HG03025 (cell line): ENCODE results near the gene ZNF385B.
"Not testable (repeated sequence)": the region's sequence is repeated elsewhere in the genome, so short reads cannot be mapped to it uniquely, and the experiment has no call there.

Experiments used
- ATAC-seq: cut with Tn5 transposase; IDR thresholded peaks from one replicate; pipeline ENCODE4 v1.9.1; 2021; ENCODE audit warnings: mild to moderate bottlenecking, moderate library complexity; ENCODE audit not compliant: unreplicated experiment, low FRiP score

ZNF385B gene

DNA sequence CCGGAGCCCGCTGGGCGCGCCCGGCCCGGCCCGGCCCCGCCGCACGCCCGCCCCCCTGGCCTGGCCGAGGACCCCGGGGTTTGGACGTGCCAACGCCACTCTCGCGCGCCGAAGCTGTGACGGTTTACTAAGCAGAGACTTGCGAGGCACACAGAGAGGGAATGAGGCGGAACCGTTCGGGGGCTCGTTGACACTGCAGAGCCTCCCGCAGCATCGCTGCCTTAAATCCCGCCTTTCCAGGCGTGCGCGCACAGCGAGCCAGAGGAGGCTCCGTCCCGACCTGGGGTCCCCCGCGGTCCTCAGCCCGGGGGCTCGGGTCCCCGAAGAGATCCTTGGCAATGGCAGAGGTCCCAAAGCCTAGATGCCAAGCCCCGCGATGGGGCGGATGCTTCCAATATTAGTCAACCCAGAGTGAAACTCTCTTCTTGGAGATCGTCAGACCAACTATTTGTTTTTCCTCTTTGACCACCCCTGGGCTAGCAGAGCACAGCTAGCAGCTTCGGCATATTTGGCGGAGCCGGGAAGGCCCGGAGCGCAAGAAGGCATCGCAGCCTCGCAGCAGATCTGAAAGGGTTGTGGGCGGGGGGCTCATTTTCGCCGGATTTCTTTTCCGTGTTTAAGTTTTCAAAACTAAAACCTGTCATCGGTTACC is at the start of gene ZNF385B:
ZNF385B (minus strand) TSS at position 197 of the 652 bp plus-strand sequence.
- peak; percentile 29 for ATAC-seq

DNA sequence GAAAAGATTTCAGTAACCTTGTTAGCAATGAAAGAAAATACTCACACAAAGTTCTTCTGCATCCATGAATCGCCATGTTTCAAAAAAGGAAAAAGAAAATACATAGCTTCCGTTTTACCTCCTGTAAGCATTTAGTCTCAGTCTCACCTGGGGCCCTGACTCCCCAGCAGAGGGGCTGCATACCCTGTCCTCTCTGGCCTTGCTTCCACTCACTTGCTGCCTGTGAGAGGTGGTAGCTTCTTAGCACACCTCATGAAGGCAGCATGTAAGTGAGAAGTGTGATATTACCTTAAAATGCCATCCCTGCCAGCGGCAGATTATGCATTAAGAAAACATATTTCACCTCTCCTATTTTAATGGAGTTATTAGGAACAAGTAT is 49.3 kb upstream of the ZNF385B start:
- no peak for ATAC-seq

DNA sequence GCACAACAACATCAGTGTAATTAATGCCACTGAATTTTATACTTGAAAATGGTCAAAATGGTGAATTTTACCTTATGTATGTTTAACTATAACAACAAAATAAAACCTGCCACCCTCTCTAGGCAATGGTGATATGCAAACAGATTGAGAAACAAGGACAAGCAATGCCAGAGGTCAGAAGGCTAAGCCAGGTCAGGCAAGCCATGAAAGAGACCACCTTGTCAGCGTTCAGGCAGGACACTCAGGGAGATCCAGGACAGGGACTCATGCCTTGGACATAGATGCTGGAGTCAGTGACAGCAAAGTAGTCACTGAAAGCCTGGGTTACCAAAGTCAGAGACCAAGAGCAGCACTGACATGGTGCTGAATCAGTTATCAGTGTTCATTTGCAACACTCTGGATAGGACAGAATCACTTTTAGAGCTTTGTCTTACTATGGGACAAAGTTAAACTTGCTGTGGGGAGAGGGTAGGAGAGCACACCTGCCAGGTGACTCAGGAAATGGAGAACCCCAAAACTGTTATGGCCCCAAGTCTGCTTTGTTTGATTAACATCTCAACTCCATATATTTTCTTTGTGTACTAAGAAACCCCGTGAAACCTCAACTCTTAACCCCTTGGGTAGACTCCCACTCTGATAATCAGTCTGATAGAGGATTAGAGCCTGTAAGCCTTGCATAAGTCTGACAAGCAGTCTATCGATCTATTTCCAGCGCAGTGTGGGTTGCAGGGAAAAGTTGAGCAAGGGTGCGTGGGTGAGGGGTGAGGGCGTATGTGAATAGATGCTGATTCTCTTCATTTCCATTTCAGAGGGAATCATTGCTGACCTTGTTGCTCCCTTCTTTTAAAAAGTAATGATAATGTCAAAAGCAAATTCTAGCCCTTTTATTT is 48.7 kb upstream of the ZNF385B start:
- no peak for ATAC-seq

DNA sequence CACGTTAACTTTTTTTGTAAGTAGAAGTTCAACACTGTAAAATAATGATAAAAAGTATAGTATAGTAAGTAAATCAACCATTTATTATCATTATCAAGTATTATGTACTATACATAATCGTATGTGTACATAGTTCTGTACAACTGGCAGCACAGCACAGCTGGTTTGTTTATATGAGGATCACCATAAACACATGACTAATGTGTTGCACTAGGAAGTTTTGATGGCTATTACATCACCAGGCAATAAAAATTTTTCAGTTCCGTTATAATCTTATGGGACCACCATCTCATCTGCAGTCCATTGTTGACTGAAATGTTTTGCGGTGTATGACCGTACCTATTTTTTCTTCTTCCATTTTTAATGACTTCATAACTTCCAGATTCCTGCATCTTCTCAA is 39.2 kb upstream of the ZNF385B start:
- ATAC-seq = no peak

DNA sequence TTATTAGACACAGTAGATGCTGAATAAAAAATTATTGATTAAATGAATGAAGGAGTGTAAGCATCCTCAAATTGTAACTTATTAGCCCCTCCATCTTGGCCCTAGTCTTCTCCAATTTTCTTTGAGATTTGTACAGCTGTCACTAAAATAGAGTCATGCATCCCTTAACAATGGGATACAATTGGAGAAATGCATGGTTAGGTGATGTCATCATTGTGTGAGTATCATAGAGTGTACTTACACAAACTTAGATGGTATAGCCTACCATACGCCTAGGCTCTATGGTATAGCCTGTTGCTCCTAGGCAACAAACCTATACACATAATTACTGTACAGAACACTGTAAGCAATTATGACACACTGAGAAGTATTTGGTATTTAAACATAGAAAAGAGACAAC is 38.3 kb upstream of the ZNF385B start:
- no peak for ATAC-seq

DNA sequence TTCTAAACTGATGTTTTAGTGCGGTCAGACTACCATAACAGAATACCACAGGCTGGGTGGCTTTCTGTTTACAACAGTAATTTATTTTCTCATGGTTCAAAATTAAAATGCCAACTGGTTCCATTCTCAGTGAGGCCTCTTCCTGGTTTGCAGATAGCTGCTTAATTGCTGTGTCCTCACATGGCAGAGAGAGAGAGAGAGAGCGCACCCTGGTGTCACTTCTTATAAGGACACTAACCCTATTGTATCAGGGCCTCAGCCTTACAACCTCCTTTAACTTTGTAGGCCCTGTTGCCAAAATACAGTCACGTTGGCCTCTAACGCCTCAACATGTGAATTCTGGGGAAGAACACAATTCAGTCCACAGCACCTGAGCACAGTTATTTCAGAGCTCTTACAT is 37.5 kb upstream of the ZNF385B start:
- peak; percentile 85 for ATAC-seq

DNA sequence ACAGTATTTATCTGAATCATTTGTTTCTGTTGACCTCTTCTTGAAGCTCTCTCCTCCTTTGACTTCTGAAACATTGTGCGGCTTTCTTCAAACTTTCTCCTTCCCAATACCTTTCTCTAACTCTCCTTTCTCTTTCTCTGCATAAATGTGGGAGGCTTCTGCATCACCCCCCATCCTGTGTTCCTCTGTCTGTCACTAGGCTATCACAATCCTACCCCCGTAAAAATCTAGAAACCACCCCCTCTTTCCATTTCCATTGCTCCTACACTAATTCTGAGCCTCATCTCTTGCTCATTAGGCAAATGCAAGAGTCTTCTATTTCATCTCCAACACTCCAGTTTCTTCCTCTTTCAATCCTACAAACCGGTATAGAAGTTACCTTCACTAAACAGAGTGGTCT is 32.2 kb upstream of the ZNF385B start:
- no peak for ATAC-seq

DNA sequence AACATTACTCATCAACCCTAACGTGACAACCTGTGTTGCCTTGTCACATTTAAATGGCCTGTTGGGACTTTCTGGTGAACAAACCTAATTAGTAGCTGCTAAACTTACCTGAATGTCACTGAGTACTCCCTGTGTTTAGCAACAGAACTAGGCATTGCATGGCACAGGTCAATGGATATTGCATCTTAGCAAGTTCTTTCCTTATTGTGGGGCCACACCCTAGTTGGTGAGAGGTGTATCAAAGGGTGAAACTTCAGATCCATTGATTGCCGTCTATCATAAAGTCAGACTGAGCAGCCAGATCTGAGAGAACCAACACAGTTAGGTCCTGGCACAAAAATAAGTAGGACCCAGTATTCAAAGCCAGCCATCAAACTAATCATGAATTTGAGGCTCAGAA is 29.8 kb upstream of the ZNF385B start:
- no peak for ATAC-seq

DNA sequence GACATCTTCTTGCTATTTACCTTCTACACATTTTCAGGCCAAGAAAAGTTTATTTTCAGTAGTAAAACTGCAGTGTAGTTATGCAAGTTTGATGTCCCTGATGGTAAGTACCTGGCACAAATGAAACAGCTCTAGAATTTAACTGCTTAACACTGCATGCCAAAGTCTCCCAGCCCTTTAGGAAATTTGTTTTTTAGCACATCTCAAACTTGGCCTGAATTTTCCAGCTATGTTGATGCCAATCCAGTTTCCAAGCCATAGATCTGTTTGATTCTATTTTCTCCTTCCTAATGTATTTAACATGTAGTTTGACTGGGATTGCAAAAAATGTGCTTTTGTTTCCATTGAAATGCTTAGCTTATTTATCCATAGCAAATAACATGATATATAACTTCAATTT is 29.3 kb upstream of the ZNF385B start:
- ATAC-seq = no peak

DNA sequence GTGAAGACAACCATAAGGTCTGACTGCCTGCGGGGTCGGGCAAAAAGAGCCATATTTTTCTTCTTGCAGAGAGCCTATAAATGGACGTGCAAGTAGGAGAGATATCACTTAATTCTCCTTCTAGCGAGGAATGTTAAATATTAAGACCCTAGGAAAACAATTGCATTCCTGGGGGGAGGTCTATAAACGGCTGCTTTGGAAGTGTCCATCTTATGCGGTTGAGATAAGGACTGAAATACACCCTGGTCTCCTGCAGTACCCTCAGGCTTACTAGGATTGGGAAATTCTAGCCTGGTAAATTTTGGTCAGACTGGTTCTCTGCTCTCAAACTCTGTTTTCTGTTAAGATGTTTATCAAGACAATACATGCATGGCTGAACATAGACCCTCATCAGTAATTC is 27.2 kb upstream of the ZNF385B start:
- not testable (repeated sequence) for ATAC-seq

DNA sequence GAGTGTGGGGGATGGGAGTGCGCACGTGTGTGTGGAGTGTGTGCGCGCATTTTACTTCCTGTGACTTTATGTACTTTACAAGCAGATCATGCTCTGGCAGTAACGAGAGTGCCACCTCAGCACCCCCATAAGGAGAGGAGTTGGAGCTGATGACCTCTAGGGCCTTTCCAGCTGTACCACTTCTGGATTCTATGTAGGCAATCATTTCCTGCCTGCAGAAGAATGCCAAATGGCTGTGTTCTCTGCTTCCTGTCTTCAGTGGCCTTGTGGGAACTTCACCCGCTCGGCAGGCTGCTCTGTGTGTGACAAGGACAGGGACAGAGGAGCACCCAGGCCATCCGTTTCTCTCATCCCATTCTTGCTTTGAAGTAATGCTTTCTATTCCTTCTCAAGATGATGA is 22.8 kb upstream of the ZNF385B start:
- no peak for ATAC-seq

DNA sequence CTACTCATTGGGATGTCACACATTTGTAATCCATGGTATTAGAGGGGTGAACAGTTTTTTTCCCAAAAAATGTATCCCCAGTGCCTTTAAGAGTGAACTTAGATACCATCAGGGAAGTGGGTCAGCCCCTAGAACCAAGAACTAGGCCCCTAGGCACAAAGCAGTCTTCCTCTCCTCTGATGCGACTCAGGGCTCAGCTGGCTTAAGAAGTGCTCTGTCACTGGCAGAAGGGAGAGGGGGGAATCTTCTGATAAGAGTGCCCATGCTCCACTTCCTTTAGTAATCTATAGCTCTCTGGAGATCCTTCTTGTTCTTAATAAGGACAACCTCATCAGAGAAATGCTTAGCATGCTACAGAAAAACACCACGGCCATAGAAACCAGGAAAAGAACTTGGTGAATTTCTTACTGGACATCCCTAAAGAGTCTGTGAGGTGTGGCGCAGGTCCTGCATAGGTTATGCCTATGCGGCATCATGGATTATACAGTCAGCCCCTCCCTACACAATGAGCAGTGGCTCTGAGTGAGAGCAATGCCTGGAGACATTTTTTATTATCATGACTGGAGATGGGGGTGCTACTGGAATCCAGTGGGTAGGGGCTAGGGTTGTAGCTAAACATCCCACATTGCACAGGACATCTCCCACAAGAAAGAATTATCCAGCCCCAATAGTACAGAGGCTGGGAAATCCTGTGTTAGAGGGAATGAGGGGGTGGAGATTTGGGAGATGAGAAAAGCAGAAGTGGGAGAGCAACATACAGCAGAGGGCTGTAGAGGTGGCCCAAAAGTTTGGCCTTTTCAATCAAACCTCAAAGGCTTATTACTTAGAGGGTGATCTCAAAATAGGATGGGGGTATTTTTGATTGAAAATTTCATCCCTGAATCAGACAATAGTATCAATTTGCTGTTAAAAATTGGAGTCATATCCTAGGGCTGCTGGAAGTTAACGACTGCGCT is 21.7 kb upstream of the ZNF385B start:
- ATAC-seq = no peak

DNA sequence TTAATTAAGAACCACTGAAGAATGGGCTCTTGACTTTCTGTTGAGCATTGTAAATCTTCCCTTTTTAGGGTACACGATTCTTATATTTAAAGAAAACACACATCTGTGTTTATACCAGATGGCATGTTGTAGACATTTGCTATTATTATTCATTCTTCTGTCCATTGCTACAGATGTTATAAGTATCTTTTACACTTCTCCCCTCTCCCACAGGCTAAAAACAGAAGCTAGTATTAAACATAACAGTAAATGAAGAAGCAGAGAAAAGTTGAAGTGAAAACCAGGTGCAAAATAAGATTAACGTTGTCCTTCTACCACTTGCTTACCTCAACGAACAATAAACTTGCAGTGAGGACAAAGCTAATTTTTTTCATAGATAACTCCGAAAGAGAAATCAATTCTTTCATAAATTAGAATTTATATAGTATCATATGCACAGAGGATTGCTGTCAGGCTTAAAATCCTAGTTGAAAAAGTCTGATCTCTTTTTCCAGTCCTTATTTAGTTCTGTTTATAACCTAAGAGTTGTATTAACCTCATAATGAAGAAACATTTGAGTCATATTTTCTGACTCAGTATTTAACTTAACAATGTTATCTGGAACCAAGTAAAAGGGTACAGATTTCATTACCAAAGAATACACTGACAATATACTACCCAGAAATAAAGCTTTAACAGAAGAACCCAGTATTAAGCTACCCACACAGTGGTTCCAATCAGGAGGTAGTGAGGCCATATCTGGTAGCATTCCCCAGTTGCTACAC is 16.4 kb upstream of the ZNF385B start:
- no peak for ATAC-seq

DNA sequence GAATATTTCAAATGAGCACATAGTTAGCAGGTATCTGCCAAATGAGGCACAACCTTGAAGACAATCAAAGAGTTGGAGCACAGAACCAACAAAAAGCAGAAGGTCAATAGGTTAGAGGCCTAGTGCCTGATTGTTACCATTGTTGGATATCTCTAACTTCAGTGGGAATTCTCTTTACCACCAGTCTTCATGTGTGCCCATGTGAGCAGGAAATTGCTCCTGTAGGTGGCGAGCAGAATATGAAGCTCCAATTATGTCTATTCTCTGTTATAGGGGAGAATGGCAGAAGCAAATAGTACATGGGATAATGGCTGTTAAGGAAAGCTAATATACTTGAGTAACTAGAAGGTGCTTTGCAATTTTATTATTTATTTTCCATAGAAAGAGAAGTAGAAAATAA is 14.9 kb upstream of the ZNF385B start:
- ATAC-seq = no peak

DNA sequence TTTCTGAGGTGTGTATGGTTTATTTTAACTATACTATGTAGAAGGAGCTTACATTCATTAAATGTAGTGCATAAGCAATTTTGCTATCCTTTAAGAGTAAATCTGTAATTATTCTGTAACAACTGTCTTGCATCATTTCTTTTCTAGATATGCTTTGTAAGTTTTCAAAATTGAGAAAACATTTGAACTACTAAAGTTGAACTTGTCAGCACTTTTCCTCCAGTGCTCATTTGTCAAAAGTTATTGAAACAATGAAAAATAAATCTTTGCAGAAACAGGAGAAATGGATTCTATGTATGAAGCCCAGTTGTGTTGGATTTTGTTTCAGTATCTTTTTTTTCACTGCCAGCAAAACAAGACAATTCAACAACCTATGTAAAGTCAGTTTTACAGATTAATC is 14.5 kb upstream of the ZNF385B start:
- ATAC-seq = no peak

DNA sequence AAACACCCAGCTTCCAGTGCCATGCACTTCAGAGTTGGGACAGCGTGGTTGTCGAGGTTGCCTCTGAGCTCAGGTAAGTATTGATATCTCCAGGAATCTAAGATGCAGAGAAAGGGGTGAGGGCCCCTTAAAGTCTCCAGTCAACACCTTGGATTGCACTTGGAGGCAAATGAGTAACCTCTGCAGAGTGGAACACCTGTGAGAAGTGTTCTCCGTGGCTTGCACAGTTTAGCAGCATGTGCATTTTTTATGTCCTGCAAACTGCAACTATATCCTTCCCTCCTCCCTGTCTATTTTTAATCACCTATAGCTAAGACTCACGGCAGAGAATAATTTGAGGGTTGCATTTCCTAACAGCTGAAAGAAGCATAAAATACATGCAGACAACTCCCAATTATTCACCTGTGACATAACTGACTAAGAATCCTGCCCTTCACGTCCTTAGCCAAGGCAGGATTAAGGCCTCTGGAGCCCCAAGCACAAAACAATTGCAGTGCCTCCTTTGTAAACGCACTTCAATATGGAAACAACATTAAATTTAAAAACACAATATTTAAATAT is 1.6 kb upstream of the ZNF385B start:
- no peak for ATAC-seq

DNA sequence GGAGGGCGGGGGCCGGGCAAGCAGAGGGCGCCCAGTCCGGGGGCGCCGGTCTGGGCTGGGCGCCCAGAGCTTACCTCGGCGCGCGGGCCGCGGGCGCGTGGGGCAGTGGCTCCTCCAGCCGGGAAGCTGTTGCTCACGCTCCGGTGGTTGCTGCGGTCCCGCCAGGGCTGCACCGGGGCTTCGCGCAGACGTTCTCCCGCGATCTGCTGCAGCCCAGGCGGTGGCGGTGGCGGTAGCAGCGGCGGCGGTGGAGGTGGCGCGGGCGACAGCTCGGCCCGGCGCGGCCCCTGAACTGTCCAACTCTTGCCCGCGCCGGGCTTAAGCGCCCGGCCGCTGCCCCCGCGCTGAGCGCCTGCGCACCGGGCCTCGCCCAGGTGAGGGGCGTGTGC is 391 bp downstream of the ZNF385B start:
- peak; percentile 33 for ATAC-seq

DNA sequence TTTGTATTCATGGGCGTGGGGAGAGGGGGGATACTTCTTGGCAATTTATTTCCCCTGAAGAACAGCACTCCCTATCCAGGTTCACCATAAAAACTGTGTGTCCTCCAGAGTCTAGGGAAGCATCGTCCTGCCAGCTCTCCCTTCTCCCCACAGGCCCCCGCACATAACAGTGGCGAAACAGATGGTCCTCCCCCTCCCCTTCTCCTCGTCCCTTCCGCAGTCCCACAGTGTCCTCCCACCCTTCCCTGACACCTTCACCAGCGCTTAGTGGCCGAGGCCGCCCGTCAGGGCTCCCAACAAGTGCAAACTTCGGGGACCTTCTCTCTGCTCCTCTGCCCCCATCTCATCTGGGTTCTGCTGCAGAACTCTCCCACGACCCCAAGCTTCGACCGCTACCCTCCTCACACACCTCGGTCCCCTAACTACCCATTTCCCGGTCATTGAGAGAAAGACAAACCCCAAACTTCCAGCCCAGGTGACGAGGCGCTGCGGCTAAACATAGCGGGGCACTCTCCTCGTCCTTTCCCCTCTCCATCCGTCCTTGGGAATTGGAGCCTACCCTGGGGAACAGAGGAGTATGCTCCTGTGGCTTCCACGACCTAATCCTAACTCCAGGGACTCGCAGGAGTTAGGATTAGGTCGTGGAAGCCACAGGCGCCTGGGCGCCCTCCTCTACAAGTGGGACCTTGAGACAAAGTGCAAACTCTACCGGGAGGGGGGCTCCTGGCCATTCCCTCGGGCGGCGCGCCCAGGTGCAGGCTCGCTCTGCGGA is 971 bp downstream of the ZNF385B start:
- no peak for ATAC-seq

DNA sequence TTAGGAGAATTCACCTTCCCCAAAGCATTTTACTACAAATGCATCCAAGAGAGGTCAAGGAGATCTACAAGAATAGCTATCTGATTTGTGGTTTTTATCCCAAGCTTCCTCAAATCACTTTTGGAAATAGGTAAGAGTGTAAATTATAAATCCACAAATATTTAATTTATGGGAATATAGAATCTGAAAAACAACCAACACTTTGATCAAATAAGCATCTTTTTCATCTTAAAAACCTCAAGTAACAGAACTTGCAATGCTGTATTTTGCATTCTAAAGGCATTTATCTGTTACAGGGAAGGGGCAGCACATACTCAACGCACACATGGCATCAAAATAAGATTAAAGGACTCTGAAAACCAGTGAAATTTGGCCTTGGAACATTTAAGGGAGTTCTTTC is 1.9 kb downstream of the ZNF385B start:
- no peak for ATAC-seq
